ENCODE results near the gene SMPDL3A.
A peak's percentile ranks its signal among the peaks of the same experiment; 100 is the strongest.

SMPDL3A gene

GRCh38 chr6:122775975-122776374 lies 13.1 kb upstream of the SMPDL3A start:
- DNase-seq (ENCODE audit: low read depth), result no peak

- no peak for DNase-seq (ENCODE audit: low read depth)
Measured at GRCh38 chr6:122778302-122778701, 10.8 kb upstream of the SMPDL3A start.

- no peak for DNase-seq (ENCODE audit: low read depth)
Measured at GRCh38 chr6:122778985-122779661, 9.9 kb upstream of the SMPDL3A start.

DNA sequence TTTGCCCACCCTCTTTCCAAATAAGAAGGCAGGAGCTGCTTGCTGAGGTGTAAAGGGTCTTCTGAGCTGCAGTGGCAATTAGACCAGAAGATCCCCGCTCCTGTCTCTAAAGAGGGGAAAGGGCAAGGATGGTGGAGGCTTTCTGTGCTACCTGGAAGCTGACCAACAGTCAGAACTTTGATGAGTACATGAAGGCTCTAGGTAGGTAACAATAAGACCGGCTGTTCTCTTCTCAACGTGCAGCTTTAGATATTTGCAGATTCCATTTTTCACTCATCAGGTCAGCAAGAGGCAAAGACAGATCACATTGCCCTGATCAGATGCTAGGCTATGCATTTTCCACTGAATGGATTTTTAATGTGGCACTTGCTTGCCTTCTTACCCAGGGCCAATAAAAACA lies 9.4 kb upstream of the SMPDL3A start, which contains the start of gene FABP7:
Gene FABP7 (plus strand): TSS at position 50 of the 400 bp plus-strand sequence. CDS start 79 bp downstream, at position 129.
- no peak for DNase-seq (ENCODE audit: low read depth)

GRCh38 chr6:122780114-122780513 lies 8.9 kb upstream of the SMPDL3A start:
- no peak for DNase-seq (ENCODE audit: low read depth)

DNA sequence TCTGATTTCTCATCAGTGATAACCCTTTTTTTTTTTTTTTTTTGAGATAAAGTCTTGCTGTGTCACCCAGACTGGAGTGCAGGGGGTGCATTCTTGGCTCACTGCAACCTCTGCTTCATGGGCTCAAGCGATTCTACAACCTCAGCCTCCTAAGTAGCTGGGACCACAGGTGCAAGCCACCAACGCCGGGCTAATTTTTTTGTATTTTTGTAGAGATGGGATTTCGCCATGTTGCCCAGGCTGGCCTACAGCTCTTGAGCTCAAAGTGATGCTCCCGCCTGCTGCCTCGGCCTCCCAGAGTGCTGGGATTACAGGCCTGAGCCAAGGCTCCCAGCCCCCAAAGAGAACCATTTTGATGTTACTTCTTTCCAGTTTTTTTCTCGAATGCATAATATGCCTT lies 7.3 kb upstream of the SMPDL3A start:
- no peak for DNase-seq (ENCODE audit: low read depth)

- no peak for DNase-seq (ENCODE audit: low read depth)
Measured at GRCh38 chr6:122783401-122783800, 5.7 kb upstream of the SMPDL3A start.

DNA sequence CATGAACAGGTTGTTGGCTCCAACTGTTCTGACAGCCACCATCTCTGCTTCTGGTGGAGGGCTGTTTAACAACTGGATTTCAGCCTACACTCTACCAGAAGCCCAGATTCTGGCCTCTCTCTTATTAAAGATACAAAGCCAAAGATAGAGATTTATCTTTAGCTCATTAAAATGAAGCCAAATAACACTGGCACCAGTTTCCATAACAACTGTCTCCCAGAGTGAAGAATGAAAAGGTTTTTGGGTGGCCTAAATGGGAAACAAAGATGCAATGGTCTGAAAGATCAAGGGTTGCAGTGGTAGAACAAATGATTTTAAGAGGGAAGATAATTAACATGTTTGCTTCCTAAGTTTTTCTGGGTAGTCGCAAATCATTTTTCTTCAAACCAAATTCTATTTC lies 3.2 kb upstream of the SMPDL3A start:
- no peak for DNase-seq (ENCODE audit: low read depth)

- no peak for DNase-seq (ENCODE audit: low read depth)
Measured at GRCh38 chr6:122787721-122788120, 1.3 kb upstream of the SMPDL3A start.

DNA sequence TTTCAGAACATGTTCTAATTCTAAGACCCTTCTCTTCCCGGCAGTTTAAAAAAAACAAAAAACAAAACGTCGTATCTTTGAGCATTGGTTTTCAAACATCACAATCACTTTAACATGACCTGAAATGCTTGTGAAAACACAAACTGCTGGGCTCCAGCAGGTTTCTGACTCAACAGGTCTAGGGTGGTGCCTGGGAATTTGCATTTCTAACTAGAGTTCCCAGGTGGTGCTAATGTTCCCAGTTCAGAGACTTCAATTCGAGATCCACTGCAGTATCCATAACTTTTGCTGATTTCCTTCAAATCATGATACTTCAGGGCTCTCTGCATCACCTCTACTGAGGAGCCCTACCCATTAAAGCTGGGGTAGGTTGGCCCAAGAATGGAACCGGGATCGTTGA lies 850 bp upstream of the SMPDL3A start:
- DNase-seq (ENCODE audit: low read depth), result no peak

GRCh38 chr6:122788663-122789181 lies 336 bp upstream of the SMPDL3A start:
- DNase-seq (ENCODE audit: low read depth), result no peak

DNA sequence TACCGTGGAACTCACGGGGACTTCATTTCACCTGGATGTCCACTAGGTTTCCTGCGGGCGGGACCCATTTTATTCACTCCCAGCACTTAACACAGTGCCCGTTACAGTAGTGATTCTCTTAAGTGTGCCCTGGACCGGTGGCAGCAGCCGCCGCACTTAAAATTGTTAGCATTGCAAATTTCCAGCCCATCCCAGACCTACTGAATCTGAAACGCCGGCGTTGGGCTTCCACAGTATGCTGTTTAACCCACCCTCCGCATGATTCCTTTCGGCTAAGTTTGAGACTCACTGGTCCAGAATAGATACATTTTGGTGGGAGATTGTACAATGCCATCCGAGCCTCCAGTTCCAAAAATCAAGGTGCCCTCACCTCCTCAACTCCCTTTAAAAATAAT lies 967 bp downstream of the SMPDL3A start:
- DNase-seq (ENCODE audit: low read depth), result no peak

GRCh38 chr6:122790423-122791309 lies 1.6 kb downstream of the SMPDL3A start:
- DNase-seq (ENCODE audit: low read depth), result peak; percentile 57

DNA sequence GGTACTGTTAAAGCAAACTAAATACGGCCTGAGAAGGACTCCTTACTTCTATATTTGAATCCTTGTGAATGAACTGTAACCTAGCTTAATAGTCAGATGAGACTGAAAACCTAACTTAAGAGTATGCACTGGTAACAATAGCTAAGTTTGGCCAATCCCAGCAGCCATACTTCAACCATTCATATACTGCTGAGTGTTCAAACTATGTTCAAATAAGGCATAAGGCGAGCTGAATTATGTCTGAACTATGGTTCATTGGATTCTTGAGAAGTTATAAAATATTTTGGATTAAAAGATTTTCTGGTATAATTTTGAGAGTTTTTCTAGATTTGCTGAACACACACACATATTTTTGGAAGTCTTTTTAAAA lies 2.2 kb downstream of the SMPDL3A start:
- DNase-seq (ENCODE audit: low read depth), result no peak

- peak; percentile 39 for DNase-seq (ENCODE audit: low read depth)
Measured at GRCh38 chr6:122792766-122793165, 3.7 kb downstream of the SMPDL3A start.

GRCh38 chr6:122797537-122797936 lies 8.5 kb downstream of the SMPDL3A start:
- DNase-seq (ENCODE audit: low read depth), result no peak

- DNase-seq (ENCODE audit: low read depth), result peak; percentile 82
Measured at GRCh38 chr6:122798099-122798641, 9.1 kb downstream of the SMPDL3A start.

GRCh38 chr6:122799140-122799745 lies 10.2 kb downstream of the SMPDL3A start:
- no peak for DNase-seq (ENCODE audit: low read depth)

- DNase-seq (ENCODE audit: low read depth), result peak; percentile 68
Measured at GRCh38 chr6:122799916-122800686, 11.0 kb downstream of the SMPDL3A start.

DNA sequence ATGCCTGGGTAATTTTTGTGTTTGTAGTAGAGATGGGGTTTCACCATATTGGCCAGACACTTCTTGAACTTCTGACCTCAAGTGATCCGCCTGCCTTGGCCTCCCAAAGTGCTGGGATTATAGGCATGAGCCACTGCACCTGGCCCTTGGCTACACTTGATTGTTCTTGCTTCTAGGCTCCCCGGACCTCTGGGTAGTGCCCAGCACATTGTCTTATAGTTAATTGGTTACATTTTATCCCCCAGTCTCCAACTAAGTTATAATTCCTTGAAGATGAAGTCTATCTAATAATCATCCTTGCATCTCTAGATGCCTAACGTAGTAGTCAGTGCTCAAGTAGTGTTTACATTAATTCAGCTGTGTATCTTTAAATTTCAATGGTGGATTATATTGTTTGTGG lies 11.8 kb downstream of the SMPDL3A start:
- DNase-seq (ENCODE audit: low read depth), result no peak

- DNase-seq (ENCODE audit: low read depth), result no peak
Measured at GRCh38 chr6:122801397-122801796, 12.3 kb downstream of the SMPDL3A start.
